Erythroblast (primary cell): Measurements from ENCODE around the gene VIM.

Source experiments
- DNase-seq, 2 experiments: peaks; one replicate each; lab custom pipeline; 2025; lab: John Stamatoyannopoulos, UW
- GATA1 ChIP-seq: IDR thresholded peaks from 2 replicates; pipeline ENCODE4 v1.6.1; 2011; ENCODE audit warnings: low read depth, mild to moderate bottlenecking, control low read depth, low read length, moderate library complexity
- POLR2A ChIP-seq: IDR thresholded peaks from 2 replicates; pipeline ENCODE4 v1.6.1; 2011; ENCODE audit warnings: mild to moderate bottlenecking, low read length

VIM gene

GRCh38 chr10:17272648-17273047 is 44.6 kb downstream of the VIM start:
- DNase-seq: no peak
- TF ChIP-seq POLR2A: no peak
- no peak for TF ChIP-seq GATA1

DNA sequence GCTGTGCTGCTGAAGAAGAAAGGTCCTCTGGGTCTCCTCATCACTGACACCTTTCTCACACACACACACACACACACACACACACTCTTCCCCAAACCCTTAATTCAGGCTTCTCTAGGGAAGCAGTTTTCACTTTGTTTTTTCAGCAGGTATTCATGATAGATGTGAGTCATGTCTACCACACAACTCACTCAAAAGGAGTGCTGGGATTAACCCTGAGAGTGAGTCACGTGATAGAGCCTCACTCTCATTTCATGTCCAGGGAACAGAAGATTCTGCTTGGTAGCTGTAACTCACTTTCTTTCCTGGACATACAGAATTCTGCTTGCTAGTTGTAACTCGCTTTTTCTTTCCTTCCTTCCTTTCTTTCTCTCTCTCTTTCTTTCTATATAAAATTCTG is 45.4 kb downstream of the VIM start:
- no peak for DNase-seq
- TF ChIP-seq GATA1 (no peak), POLR2A (no peak)

DNA sequence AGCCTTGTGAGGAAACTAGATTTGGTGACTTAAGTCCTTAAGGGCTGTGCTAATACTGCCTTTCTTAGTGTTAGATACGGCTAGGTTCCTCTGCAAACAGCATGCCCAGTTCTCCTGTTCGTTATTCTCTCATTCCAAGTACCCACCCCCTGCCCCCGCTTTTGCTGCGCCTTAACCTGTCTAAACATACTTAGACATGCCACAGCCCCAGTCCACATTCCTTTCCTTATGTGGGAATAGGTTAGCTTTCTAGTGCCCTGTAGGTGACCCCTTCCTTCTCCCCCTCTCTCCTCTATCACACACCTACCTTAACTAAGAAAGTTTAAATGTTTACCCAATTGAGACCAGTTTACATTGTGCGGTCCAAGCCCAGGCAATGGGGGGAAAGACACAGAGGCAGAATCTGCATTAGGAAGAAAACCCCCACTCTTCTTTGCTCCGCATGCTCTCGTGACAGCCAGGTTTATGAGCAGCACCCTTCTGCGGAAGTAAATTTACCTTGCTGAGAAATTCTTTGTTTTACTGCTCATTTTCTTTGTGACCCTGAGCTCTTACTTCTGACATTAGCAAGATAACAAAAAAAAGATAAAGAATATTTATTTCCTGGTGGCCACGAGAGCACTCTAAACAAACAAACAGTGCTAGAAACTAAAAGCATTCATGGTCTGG is 48.8 kb downstream of the VIM start:
- TF ChIP-seq GATA1 (no peak), POLR2A (no peak)
- no peak for DNase-seq

- TF ChIP-seq GATA1: no peak
- TF ChIP-seq POLR2A: no peak
These were observed 50.7 kb downstream of the VIM start for GRCh38 chr10:17278607-17279240.

GRCh38 chr10:17282311-17282710 is 54.3 kb downstream of the VIM start:
- TF ChIP-seq POLR2A (no peak), GATA1 (no peak)
- no peak for DNase-seq

More at GRCh38 chr10:17278607-17279240, 50.7 kb downstream of the VIM start:
- DNase-seq: no peak

- DNase-seq: no peak
- TF ChIP-seq POLR2A: no peak
- no peak for TF ChIP-seq GATA1
These were observed 58.8 kb downstream of the VIM start for GRCh38 chr10:17286562-17287550.
